Measurements from ENCODE around the gene IL1F10. TPM values are rescaled to one million over a fixed set of nuclear protein-coding genes. Genes with fewer than 3 reads are reported as not detected.
A peak's percentile ranks its signal among the peaks of the same experiment; 100 is the strongest.

The IL1F10 gene
- total and polyA plus RNA-seq, 7 experiments from 2014 or later, result not detected

DNA sequence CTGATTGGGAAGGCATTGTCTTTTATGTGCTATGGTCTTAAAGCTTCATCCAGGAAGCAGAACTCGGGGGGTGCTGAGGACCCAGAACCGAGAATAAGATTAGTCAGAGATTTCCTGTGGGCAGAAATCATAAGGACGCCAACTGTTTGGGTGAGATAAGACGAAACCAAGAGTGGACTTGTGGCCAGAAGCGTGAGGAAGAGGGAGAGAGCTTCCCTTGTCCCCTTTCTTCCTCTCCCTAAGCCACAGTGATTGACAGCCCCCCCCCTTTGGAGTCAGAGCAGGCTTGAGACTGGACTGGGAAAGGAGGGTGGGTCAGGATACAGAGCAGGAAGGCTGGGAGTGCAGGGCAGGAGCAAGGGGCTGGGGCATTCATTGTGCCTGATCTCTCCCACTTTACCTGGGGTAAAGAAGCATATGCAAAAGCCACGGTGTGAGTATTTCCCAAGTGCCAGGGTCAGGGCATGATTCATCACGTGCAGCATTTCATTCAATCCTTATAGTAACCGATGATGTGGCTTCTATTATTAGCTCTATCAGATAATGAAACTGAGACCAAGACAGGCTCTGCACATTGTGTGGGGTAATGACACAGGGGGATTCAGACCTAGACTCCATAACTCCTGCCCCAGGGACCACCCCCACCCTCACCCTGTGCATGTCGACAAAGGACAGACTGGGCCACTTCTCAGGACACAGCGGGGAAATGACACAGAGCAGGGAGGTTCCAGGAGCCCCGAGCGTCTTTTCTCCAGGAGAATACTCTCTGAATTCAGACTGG lies 56.6 kb downstream of the IL1F10 start:
- H3K9me3 ChIP-seq (ENCODE audit: control insufficient read depth in 2 of 3, low read length in 3 of 3), result no peaks in the 10 kb centered on the region
- no peaks in the 10 kb centered on the region for H3K27me3 ChIP-seq (ENCODE audit: control insufficient read depth in 2 of 2, insufficient read depth in 2 of 2, low read length in 2 of 2)
- H3K4me3 Mint-ChIP-seq, result peak overlapping the region in 2 of 10 donors; percentile 7 to 18
- peaks cover 0 to 14% (median 0%) of the 10 kb centered on the region in 5 donors for H3K27me3 Mint-ChIP-seq
- H3K27ac ChIP-seq (ENCODE audit: low read depth, low read length), result no peak overlapping the region
- H3K36me3 ChIP-seq (ENCODE audit: control insufficient read depth in 2 of 3, insufficient read depth in 3 of 3, low read length in 3 of 3), result no peaks in the 10 kb centered on the region
- H3K4me1 ChIP-seq (ENCODE audit: control insufficient read depth in 2 of 2, insufficient read depth in 2 of 2, low read length in 2 of 2), result no peaks in the 10 kb centered on the region
- POLR2A ChIA-PET, result no interaction called here
- CTCF ChIA-PET, result no interaction called here
- DNase-seq (no peak), ATAC-seq (peak; percentile 53)
- peaks cover 0 to 4% (median 0%) of the 10 kb centered on the region in 11 donors for H3K9me3 Mint-ChIP-seq
- peaks cover 0 to 25% (median 5%) of the 10 kb centered on the region in 7 donors for H3K4me1 Mint-ChIP-seq
- intact Hi-C loops (cut with micrococcal nuclease), result no loop called here
- H3K27ac Mint-ChIP-seq, result peak overlapping the region in 1 of 9 donors; percentile 38
- H3K36me3 Mint-ChIP-seq, result peaks cover 0 to 2% (median 0%) of the 10 kb centered on the region in 5 donors
- no peak overlapping the region for H3K4me3 ChIP-seq (ENCODE audit: low read length)

Other genes with a start within 250 kb of the IL1F10 start
- gene IL1B, start 231.2 kb upstream of the IL1F10 start, total RNA-seq, result 100 to 1,000 TPM in 2 of 5 experiments, 1 to 10 TPM in 1, under 1 TPM in 2; 0.17 to 615 (median 1.1) TPM
- not detected for gene IL1B, start 231.2 kb upstream of the IL1F10 start, polyA plus RNA-seq
- not detected for gene IL37, start 156.8 kb upstream of the IL1F10 start, total RNA-seq
- gene IL37, start 156.8 kb upstream of the IL1F10 start, polyA plus RNA-seq, result not detected
- gene IL36G, start 90.0 kb upstream of the IL1F10 start, total RNA-seq, result not detected
- gene IL36G, start 90.0 kb upstream of the IL1F10 start, polyA plus RNA-seq, result not detected
- 1 to 10 TPM in 3 of 5 experiments, under 1 TPM in 2; 0.44 to 1.8 (median 1.5) TPM for gene IL36A, start 62.5 kb upstream of the IL1F10 start, total RNA-seq
- 1 to 10 TPM in 1 of 2 donors, not detected in 1; 1.5 TPM for gene IL36A, start 62.5 kb upstream of the IL1F10 start, polyA plus RNA-seq
- not detected for gene IL36B, start 15.1 kb upstream of the IL1F10 start, total RNA-seq
- not detected for gene IL36B, start 15.1 kb upstream of the IL1F10 start, polyA plus RNA-seq
- under 1 TPM in 1 of 5 experiments, not detected in 4; 0.07 TPM for gene IL36RN, start 8.8 kb upstream of the IL1F10 start, total RNA-seq
- gene IL36RN, start 8.8 kb upstream of the IL1F10 start, polyA plus RNA-seq, result not detected
- 10 to 100 TPM in 1 of 5 experiments, 1 to 10 TPM in 4; 1.7 to 14.3 (median 2.3) TPM for gene IL1RN, start 59.6 kb downstream of the IL1F10 start, total RNA-seq
- gene IL1RN, start 59.6 kb downstream of the IL1F10 start, polyA plus RNA-seq, result not detected
- 100 to 1,000 TPM in 4 of 5 experiments, 10 to 100 TPM in 1; 96.4 to 399 (median 167) TPM for gene PSD4, start 106.0 kb downstream of the IL1F10 start, total RNA-seq
- 10 to 100 TPM; 28.0 to 50.4 TPM for gene PSD4, start 106.0 kb downstream of the IL1F10 start, polyA plus RNA-seq
- gene PAX8, start 211.0 kb downstream of the IL1F10 start, total RNA-seq, result 1 to 10 TPM in 3 of 5 experiments, under 1 TPM in 2; 0.37 to 1.5 (median 1.2) TPM
- 1 to 10 TPM in 1 of 2 donors, under 1 TPM in 1; 0.09 to 1.4 TPM for gene PAX8, start 211.0 kb downstream of the IL1F10 start, polyA plus RNA-seq